ENCODE measurements around the gene KCNJ2.

DNA sequence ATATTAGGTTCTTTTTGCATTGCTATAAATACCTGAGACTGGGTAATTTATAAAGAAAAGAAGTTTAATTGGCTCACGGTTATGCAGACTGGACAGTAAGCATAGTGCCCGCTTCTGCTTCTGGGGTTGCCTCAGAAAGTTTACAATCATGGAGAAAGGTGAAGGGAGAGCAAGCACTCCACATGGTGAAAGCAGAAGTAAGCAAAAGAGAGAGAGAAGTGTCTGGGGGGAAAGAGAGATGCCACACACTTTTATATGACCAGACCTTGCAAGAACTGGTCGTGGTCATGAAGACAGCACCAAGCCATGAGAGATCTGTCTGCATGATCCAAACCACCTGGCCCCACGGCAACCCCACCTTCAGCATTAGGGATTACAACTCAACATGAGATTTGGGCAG lies 48.9 kb upstream of the KCNJ2 start:
- TF ChIP-seq, protein P1, sequence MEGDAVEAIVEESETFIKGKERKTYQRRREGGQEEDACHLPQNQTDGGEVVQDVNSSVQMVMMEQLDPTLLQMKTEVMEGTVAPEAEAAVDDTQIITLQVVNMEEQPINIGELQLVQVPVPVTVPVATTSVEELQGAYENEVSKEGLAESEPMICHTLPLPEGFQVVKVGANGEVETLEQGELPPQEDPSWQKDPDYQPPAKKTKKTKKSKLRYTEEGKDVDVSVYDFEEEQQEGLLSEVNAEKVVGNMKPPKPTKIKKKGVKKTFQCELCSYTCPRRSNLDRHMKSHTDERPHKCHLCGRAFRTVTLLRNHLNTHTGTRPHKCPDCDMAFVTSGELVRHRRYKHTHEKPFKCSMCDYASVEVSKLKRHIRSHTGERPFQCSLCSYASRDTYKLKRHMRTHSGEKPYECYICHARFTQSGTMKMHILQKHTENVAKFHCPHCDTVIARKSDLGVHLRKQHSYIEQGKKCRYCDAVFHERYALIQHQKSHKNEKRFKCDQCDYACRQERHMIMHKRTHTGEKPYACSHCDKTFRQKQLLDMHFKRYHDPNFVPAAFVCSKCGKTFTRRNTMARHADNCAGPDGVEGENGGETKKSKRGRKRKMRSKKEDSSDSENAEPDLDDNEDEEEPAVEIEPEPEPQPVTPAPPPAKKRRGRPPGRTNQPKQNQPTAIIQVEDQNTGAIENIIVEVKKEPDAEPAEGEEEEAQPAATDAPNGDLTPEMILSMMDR (IDR thresholded peaks at IDR 0.05; ENCODE audit: insufficient read depth, low read length, poor library complexity, severe bottlenecking): no peak
- no peak for TF ChIP-seq EZH2phosphoT487 (conservative IDR thresholded peaks at IDR 0.05; ENCODE audit: low read length)

Measured in SU-DHL-6 (cell line).